ENCODE data around the gene SLC13A4. TPM values are rescaled to one million over a fixed set of nuclear protein-coding genes. Genes with fewer than 3 reads are reported as not detected.

Gene SLC13A4
- total RNA-seq, 2 experiments from 2014 or later: not detected

- Histone ChIP-seq H3K4me1 (ENCODE audit: insufficient read depth, low read length, poor library complexity, severe bottlenecking) (peaks cover 19% of the 10 kb centered on the region), H3K4me3 (ENCODE audit: low read depth, low read length, poor library complexity, severe bottlenecking) (peak within 1 kb of the TSS; percentile 95), H3K4me2 (ENCODE audit: low read length) (peak within 1 kb of the TSS; percentile 96), H3K79me2 (ENCODE audit: insufficient read depth, low read depth, low read length) (peaks cover 17% of the 10 kb centered on the region; the same call in 1 of the 2 replicates), H3K9me2 (ENCODE audit: insufficient read depth, low read length) (no peaks in the 10 kb centered on the region), H2AFZ (ENCODE audit: low read length) (peak within 1 kb of the TSS; percentile 99), H3K9me3 (ENCODE audit: low read length) (no peaks in the 10 kb centered on the region), H4K20me1 (ENCODE audit: insufficient read depth, low read length) (no peaks in the 10 kb centered on the region), H3K36me3 (ENCODE audit: insufficient read depth, low read length) (peaks cover 4% of the 10 kb centered on the region; the same call in 1 of the 2 replicates), H3K27ac (ENCODE audit: low read depth, low read length, poor library complexity, severe bottlenecking) (peak within 1 kb of the TSS; percentile 37)
- CTCF ChIA-PET (ENCODE audit: unreplicated experiment): interaction anchor here (0.6 kb wide), 1 partner anchor 17 kb away, joined by 3 read pairs; no protein-coding TSS in a partner anchor
- TF ChIP-seq CTCF (conservative IDR thresholded peaks at IDR 0.05; ENCODE audit: low read length): 0 out of 2 replicates have a peak, but pooled peaks have one; percentile 3
- no peak for TF ChIP-seq EZH2phosphoT487 (IDR thresholded peaks at IDR 0.05; ENCODE audit: borderline replicate concordance, low read depth, low read length)
- BruUV-seq (replicated peaks): no TSS peak
- intact Hi-C loops (cut with micrococcal nuclease; ENCODE audit: unreplicated experiment): loop anchor here (5.0 to 10.0 kb wide), 4 partner anchors 150 to 678 kb away; partner anchors contain the start of genes AGBL3 and CNOT4
- DNase-seq (ENCODE audit: low spot score): peak; percentile 94
- POLR2A ChIA-PET: interaction anchor here (0.6 to 2.2 kb wide), 6 partner anchors 13 to 276 kb away, joined by 3 to 5 read pairs (median 3); no protein-coding TSS in a partner anchor
These were observed 65.4 kb downstream of the SLC13A4 start, which contains the start of gene STMP1 for GRCh38 chr7:135662373-135663114. Gene STMP1, plus strand, starts transcription at chr7:135662514.

GRCh38 chr7:135662123-135662372 is 65.9 kb downstream of the SLC13A4 start:
- TF ChIP-seq EZH2phosphoT487 (IDR thresholded peaks at IDR 0.05; ENCODE audit: borderline replicate concordance, low read depth, low read length): no peak
- TF ChIP-seq CTCF (conservative IDR thresholded peaks at IDR 0.05; ENCODE audit: low read length): peak; percentile 71

More at GRCh38 chr7:135662123-135662372, 65.9 kb downstream of the SLC13A4 start:
- BruUV-seq (replicated peaks): no TSS peak
- POLR2A ChIA-PET: interaction anchor here (0.8 to 2.2 kb wide), 6 partner anchors 13 to 70 kb away, joined by 3 to 5 read pairs (median 3); no protein-coding TSS in a partner anchor
- intact Hi-C loops (cut with micrococcal nuclease; ENCODE audit: unreplicated experiment): loop anchor here (5.0 to 10.0 kb wide), 4 partner anchors 150 to 677 kb away; partner anchors contain the start of genes AGBL3 and CNOT4
- Histone ChIP-seq H3K9me2 (ENCODE audit: insufficient read depth, low read length) (no peaks in the 10 kb centered on the region), H3K9me3 (ENCODE audit: low read length) (no peaks in the 10 kb centered on the region), H4K20me1 (ENCODE audit: insufficient read depth, low read length) (no peaks in the 10 kb centered on the region), H2AFZ (ENCODE audit: low read length) (peak overlapping the region; percentile 99), H3K36me3 (ENCODE audit: insufficient read depth, low read length) (peaks cover 4% of the 10 kb centered on the region; the same call in 1 of the 2 replicates), H3K4me3 (ENCODE audit: low read depth, low read length, poor library complexity, severe bottlenecking) (peak overlapping the region; percentile 95), H3K4me2 (ENCODE audit: low read length) (peak overlapping the region; percentile 63; the same call in 1 of the 2 replicates), H3K4me1 (ENCODE audit: insufficient read depth, low read length, poor library complexity, severe bottlenecking) (peaks cover 19% of the 10 kb centered on the region), H3K27ac (ENCODE audit: low read depth, low read length, poor library complexity, severe bottlenecking) (no peak overlapping the region), H3K79me2 (ENCODE audit: insufficient read depth, low read depth, low read length) (peaks cover 17% of the 10 kb centered on the region; the same call in 1 of the 2 replicates)
- no peak for DNase-seq (ENCODE audit: low spot score)
- CTCF ChIA-PET (ENCODE audit: unreplicated experiment): no interaction called here

All from OCI-LY7 (cell line).